ENCODE data around the gene USF2. TPM values are rescaled to one million over a fixed set of nuclear protein-coding genes. Genes with fewer than 3 reads are reported as not detected.

Gene USF2
- total RNA-seq, 1 donor from 2014 or later: 70.0 TPM

GRCh38 chr19:35267818-35268535, 785 bp upstream of the USF2 start:
- Mint-ChIP-seq H3K27ac (ENCODE audit: unreplicated experiment) (peak overlapping the region; percentile 98), H3K27me3 (ENCODE audit: low read depth, unreplicated experiment) (no peaks in the 10 kb centered on the region), H3K4me3 (ENCODE audit: unreplicated experiment) (peak overlapping the region; percentile 94), H3K4me1 (ENCODE audit: low read depth, unreplicated experiment) (peaks cover 5% of the 10 kb centered on the region), H3K9me3 (ENCODE audit: unreplicated experiment) (no peaks in the 10 kb centered on the region), H3K36me3 (ENCODE audit: low read depth, unreplicated experiment) (peaks cover 4% of the 10 kb centered on the region)
- FAIRE-seq: no peak
- peak; percentile 46 for DNase-seq (ENCODE audit: low read depth)
- peaks cover 28% of the 10 kb centered on the region for H3K79me2 ChIP-seq (ENCODE audit: insufficient read depth, low read length)
- peak overlapping the region; percentile 83 for H3K27ac ChIP-seq (ENCODE audit: low read depth, low read length)
- H3K36me3 ChIP-seq (ENCODE audit: insufficient read depth, low read length): peaks cover 12% of the 10 kb centered on the region
- H3K27me3 ChIP-seq (ENCODE audit: insufficient read depth, low read length): no peaks in the 10 kb centered on the region
- peak overlapping the region; percentile 96 for H3K4me2 ChIP-seq (ENCODE audit: low read length)
- H4K20me1 ChIP-seq (ENCODE audit: insufficient read depth, low read length): peaks cover 19% of the 10 kb centered on the region
- peaks cover 5% of the 10 kb centered on the region for H3K4me1 ChIP-seq (ENCODE audit: insufficient read depth, low read length)
- no peaks in the 10 kb centered on the region for H3K9me3 ChIP-seq (ENCODE audit: insufficient read depth, low read depth, low read length)
- H3K4me3 ChIP-seq (ENCODE audit: insufficient read depth, low read depth, low read length): peak overlapping the region; percentile 95
- peak overlapping the region; percentile 96 for H3K9ac ChIP-seq (ENCODE audit: low read length)
- TF ChIP-seq EZH2 (IDR thresholded peaks at IDR 0.05; ENCODE audit: insufficient read depth, low read length) (no peak), CTCF (IDR thresholded peaks at IDR 0.05; ENCODE audit: insufficient read depth, low read depth, low read length) (no peak)
- H2AFZ ChIP-seq (ENCODE audit: low read depth, low read length): peak overlapping the region; percentile 75

GRCh38 chr19:35269438-35270117, 816 bp downstream of the USF2 start:
- Mint-ChIP-seq H3K36me3 (ENCODE audit: low read depth, unreplicated experiment) (peaks cover 12% of the 10 kb centered on the region), H3K4me3 (ENCODE audit: unreplicated experiment) (peak overlapping the region; percentile 82), H3K27ac (ENCODE audit: unreplicated experiment) (no peak overlapping the region), H3K4me1 (ENCODE audit: low read depth, unreplicated experiment) (peaks cover 5% of the 10 kb centered on the region), H3K9me3 (ENCODE audit: unreplicated experiment) (no peaks in the 10 kb centered on the region), H3K27me3 (ENCODE audit: low read depth, unreplicated experiment) (no peaks in the 10 kb centered on the region)
- peaks cover 28% of the 10 kb centered on the region for H3K79me2 ChIP-seq (ENCODE audit: insufficient read depth, low read length)
- peaks cover 15% of the 10 kb centered on the region for H3K36me3 ChIP-seq (ENCODE audit: insufficient read depth, low read length)
- H2AFZ ChIP-seq (ENCODE audit: low read depth, low read length): peak overlapping the region; percentile 63
- peaks cover 5% of the 10 kb centered on the region for H3K4me1 ChIP-seq (ENCODE audit: insufficient read depth, low read length)
- peaks cover 21% of the 10 kb centered on the region for H4K20me1 ChIP-seq (ENCODE audit: insufficient read depth, low read length)
- DNase-seq (ENCODE audit: low read depth): peak; percentile 63
- peak overlapping the region; percentile 71 for H3K27ac ChIP-seq (ENCODE audit: low read depth, low read length)
- peak overlapping the region; percentile 59 for H3K4me3 ChIP-seq (ENCODE audit: insufficient read depth, low read depth, low read length)
- no peaks in the 10 kb centered on the region for H3K27me3 ChIP-seq (ENCODE audit: insufficient read depth, low read length)
- no peak for FAIRE-seq
- H3K4me2 ChIP-seq (ENCODE audit: low read length): peak overlapping the region; percentile 82
- H3K9me3 ChIP-seq (ENCODE audit: insufficient read depth, low read depth, low read length): no peaks in the 10 kb centered on the region
- H3K9ac ChIP-seq (ENCODE audit: low read length): peak overlapping the region; percentile 80
- TF ChIP-seq CTCF (IDR thresholded peaks at IDR 0.05; ENCODE audit: insufficient read depth, low read depth, low read length) (peak; percentile 7), EZH2 (IDR thresholded peaks at IDR 0.05; ENCODE audit: insufficient read depth, low read length) (no peak)
